SK-N-SH (cell line): ENCODE data around the gene KIF18A.
A peak's percentile ranks its signal among the peaks of the same experiment; 100 is the strongest.

Experiments
- EP300 ChIP-seq, 2 experiments: IDR thresholded peaks; 2 replicates each; pipeline versions ENCODE4 v1.4.0 to v1.6.1; 2012; ENCODE audit warnings: borderline replicate concordance in 1 of 2, low read depth in 1 of 2, low read length in 1 of 2
- GABPA ChIP-seq: IDR thresholded peaks from 2 replicates; pipeline ENCODE4 v1.4.0; 2012; ENCODE audit warnings: low read depth, mild to moderate bottlenecking
- JUND ChIP-seq: IDR thresholded peaks from 2 replicates; pipeline ENCODE4 v1.4.0; 2012
- MAX ChIP-seq: IDR thresholded peaks from 2 replicates; pipeline ENCODE4 v1.4.0; 2012; ENCODE audit warnings: low read depth
- NFIC ChIP-seq: IDR thresholded peaks from 2 replicates; pipeline ENCODE4 v1.4.0; 2012; ENCODE audit warnings: borderline replicate concordance
- POLR2AphosphoS5 ChIP-seq: IDR thresholded peaks from 2 replicates; pipeline ENCODE4 v1.6.1; 2012; ENCODE audit warnings: low read depth, low read length
- RAD21 ChIP-seq: IDR thresholded peaks from 2 replicates; pipeline ENCODE4 v1.6.1; 2012; ENCODE audit warnings: mild to moderate bottlenecking, low read length
- TAF1 ChIP-seq: IDR thresholded peaks from 2 replicates; pipeline ENCODE4 v1.6.1; 2012; ENCODE audit warnings: low read depth, mild to moderate bottlenecking, low read length, moderate library complexity, borderline replicate concordance
- USF1 ChIP-seq: IDR thresholded peaks from 2 replicates; pipeline ENCODE4 v1.4.0; 2012; ENCODE audit warnings: low read depth, borderline replicate concordance
- YY1 ChIP-seq: IDR thresholded peaks from 2 replicates; pipeline ENCODE4 v1.4.0; 2012; ENCODE audit warnings: low read depth, mild to moderate bottlenecking
- TF ChIP-seq, protein P1 (sequence below): fragments of 200-600 bp; sonication (generic); IDR thresholded peaks from 2 replicates; pipeline ENCODE4 v1.6.1; 2017; ENCODE audit warnings: antibody characterized with exemption, mild to moderate bottlenecking, moderate library complexity
- TF ChIP-seq, protein P2 (sequence below): fragments of 150-350 bp; IDR thresholded peaks from 2 replicates; pipeline ENCODE4 v1.6.1; 2017; ENCODE audit warnings: antibody characterized with exemption, low read length, low read depth, borderline replicate concordance

DNA sequence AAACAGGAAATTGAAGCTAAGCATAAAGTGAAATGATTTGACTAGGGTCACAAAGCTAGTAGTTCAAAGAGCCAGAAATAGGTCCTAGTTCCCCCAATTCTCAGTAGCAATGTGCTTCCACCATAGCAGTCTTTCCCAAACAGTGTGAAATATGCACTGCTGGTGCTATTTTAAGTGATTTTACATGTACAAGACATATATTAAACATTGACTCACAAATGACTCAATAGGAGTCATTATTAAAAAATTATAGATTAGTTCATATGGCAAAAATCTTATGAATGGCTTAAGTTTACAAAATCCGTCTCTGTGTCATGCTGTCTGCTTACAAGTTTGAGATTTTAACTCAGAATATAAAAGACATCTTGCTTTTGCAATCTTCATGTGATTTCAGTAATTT, 21.4 kb downstream of the KIF18A start:
- TF ChIP-seq, protein P1, sequence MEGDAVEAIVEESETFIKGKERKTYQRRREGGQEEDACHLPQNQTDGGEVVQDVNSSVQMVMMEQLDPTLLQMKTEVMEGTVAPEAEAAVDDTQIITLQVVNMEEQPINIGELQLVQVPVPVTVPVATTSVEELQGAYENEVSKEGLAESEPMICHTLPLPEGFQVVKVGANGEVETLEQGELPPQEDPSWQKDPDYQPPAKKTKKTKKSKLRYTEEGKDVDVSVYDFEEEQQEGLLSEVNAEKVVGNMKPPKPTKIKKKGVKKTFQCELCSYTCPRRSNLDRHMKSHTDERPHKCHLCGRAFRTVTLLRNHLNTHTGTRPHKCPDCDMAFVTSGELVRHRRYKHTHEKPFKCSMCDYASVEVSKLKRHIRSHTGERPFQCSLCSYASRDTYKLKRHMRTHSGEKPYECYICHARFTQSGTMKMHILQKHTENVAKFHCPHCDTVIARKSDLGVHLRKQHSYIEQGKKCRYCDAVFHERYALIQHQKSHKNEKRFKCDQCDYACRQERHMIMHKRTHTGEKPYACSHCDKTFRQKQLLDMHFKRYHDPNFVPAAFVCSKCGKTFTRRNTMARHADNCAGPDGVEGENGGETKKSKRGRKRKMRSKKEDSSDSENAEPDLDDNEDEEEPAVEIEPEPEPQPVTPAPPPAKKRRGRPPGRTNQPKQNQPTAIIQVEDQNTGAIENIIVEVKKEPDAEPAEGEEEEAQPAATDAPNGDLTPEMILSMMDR: no peak
- TF ChIP-seq POLR2AphosphoS5: no peak
- peak in 1 of 2 experiments; percentile 64; a peak in 1 of 4 replicates for TF ChIP-seq EP300 (IDR thresholded peaks at IDR 0.05; ENCODE audit: borderline replicate concordance in 1 of 2, low read depth in 1 of 2, low read length in 1 of 2)
- TF ChIP-seq USF1: no peak
- TF ChIP-seq GABPA: no peak
- no peak for TF ChIP-seq NFIC
- no peak for TF ChIP-seq TAF1
- TF ChIP-seq YY1: no peak
- no peak for TF ChIP-seq RAD21
- TF ChIP-seq, protein P2, sequence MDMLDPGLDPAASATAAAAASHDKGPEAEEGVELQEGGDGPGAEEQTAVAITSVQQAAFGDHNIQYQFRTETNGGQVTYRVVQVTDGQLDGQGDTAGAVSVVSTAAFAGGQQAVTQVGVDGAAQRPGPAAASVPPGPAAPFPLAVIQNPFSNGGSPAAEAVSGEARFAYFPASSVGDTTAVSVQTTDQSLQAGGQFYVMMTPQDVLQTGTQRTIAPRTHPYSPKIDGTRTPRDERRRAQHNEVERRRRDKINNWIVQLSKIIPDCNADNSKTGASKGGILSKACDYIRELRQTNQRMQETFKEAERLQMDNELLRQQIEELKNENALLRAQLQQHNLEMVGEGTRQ: no peak
- peak; percentile 64 for TF ChIP-seq JUND
- no peak; the same call in 1 of the 2 replicates for TF ChIP-seq MAX
